Smooth muscle cell (in vitro differentiated cells): ENCODE measurements around the gene USP2. TPM values are rescaled to one million over a fixed set of nuclear protein-coding genes. Genes with fewer than 3 reads are reported as not detected.

Experiments
- DNase-seq: peaks from one replicate; lab custom pipeline; 2025; ENCODE audit not compliant: unreplicated experiment; lab: John Stamatoyannopoulos, UW
- H2AFZ ChIP-seq: fragments of 200-600 bp; sonication (generic); 2 replicates; pipeline ENCODE4 v1.6.0; 2016; ENCODE audit warnings: antibody characterized with exemption, low read depth, mild to moderate bottlenecking
- H3F3A ChIP-seq: fragments of 200-600 bp; sonication (generic); 2 replicates; pipeline ENCODE4 v1.6.0; 2017; ENCODE audit warnings: antibody characterized with exemption, low read depth
- H3K27ac ChIP-seq: fragments of 200-600 bp; sonication (generic); 2 replicates; pipeline ENCODE4 v1.5.1; 2016; ENCODE audit warnings: low read depth, mild to moderate bottlenecking
- H3K27me3 ChIP-seq: fragments of 200-600 bp; sonication (generic); 2 replicates; pipeline ENCODE4 v1.6.1; 2016; ENCODE audit warnings: low read depth, mild to moderate bottlenecking
- H3K36me3 ChIP-seq: fragments of 200-600 bp; sonication (generic); 2 replicates; pipeline ENCODE4 v1.5.1; 2016; ENCODE audit warnings: low read depth
- H3K4me1 ChIP-seq: fragments of 200-600 bp; sonication (generic); 2 replicates; pipeline ENCODE4 v1.5.1; 2016; ENCODE audit warnings: low read depth
- H3K4me2 ChIP-seq: fragments of 200-600 bp; sonication (generic); 2 replicates; pipeline ENCODE4 v1.6.0; 2016; ENCODE audit warnings: mild to moderate bottlenecking
- H3K4me3 ChIP-seq: fragments of 200-600 bp; sonication (generic); 2 replicates; pipeline ENCODE4 v1.5.1; 2016; ENCODE audit warnings: mild to moderate bottlenecking
- H3K79me2 ChIP-seq: fragments of 200-600 bp; sonication (generic); 2 replicates; pipeline ENCODE4 v1.6.0; 2016; ENCODE audit warnings: low read depth, mild to moderate bottlenecking
- H3K9ac ChIP-seq: fragments of 200-600 bp; sonication (generic); 2 replicates; pipeline ENCODE4 v1.6.0; 2016; ENCODE audit warnings: low read depth
- H3K9me3 ChIP-seq: fragments of 200-600 bp; sonication (generic); replicated peaks from 2 replicates; pipeline ENCODE4 v1.5.1; 2016; ENCODE audit warnings: low read depth
- H4K20me1 ChIP-seq: fragments of 200-600 bp; sonication (generic); 2 replicates; pipeline ENCODE4 v1.6.0; 2016; ENCODE audit warnings: low read depth
- CTCF ChIP-seq: fragments of 200-600 bp; sonication (generic); IDR thresholded peaks from 2 replicates; pipeline ENCODE4 v1.5.1; 2017; ENCODE audit warnings: borderline replicate concordance, mild to moderate bottlenecking, antibody characterized with exemption; ENCODE audit not compliant: insufficient read depth, poor library complexity, severe bottlenecking
- WGBS: methylation state at CpG from one replicate; pipeline ENCODE4 v1.1.7; 2016; ENCODE audit warnings: low lambda C conversion rate; 5-methylcytosine and 5-hydroxymethylcytosine counted together
- polyA plus RNA-seq: library from polyadenylated mRNA; unstranded; fragments of >200 nt; fragmentation: Nextera tagmentation; extraction: Ambion mirVana; gene quantifications from 2 replicates; pipeline ENCODE4 v1.2.1, GENCODE V29; 2016
- total RNA-seq: library from RNA; depleted of rRNA; stranded (reverse); fragments of >200 nt; gene quantifications from 2 replicates; pipeline ENCODE4 v1.2.3, GENCODE V29; 2014

The USP2 gene
- total and polyA plus RNA-seq, 2 experiments from 2014 or later, result 0.25 to 1.4 TPM

GRCh38 chr11:119330237-119330636 lies 51.3 kb downstream of the USP2 start:
- no peaks in the 10 kb centered on the region for H3K27me3 ChIP-seq
- no peaks in the 10 kb centered on the region for H4K20me1 ChIP-seq
- H3K4me1 ChIP-seq, result peaks cover 17% of the 10 kb centered on the region
- H3K9me3 ChIP-seq, result no peaks in the 10 kb centered on the region
- no peak for DNase-seq
- no peak overlapping the region for H3K4me2 ChIP-seq
- no peak overlapping the region for H3K4me3 ChIP-seq
- no peak overlapping the region for H2AFZ ChIP-seq
- no peaks in the 10 kb centered on the region for H3F3A ChIP-seq
- peaks cover 7% of the 10 kb centered on the region for H3K79me2 ChIP-seq
- H3K36me3 ChIP-seq, result no peaks in the 10 kb centered on the region
- 70% methylated on average over 1 of the region's 1 CpG for WGBS
- no peak overlapping the region for H3K9ac ChIP-seq
- no peak for TF ChIP-seq CTCF
- no peak overlapping the region for H3K27ac ChIP-seq

- H2AFZ ChIP-seq, result no peak overlapping the region
- H3K4me3 ChIP-seq, result no peak overlapping the region
- no peak overlapping the region for H3K4me2 ChIP-seq
- H3K4me1 ChIP-seq, result peaks cover 13% of the 10 kb centered on the region
- no peak for DNase-seq
- 90% methylated on average over 2 of the region's 2 CpGs for WGBS
- no peaks in the 10 kb centered on the region for H3F3A ChIP-seq
- H3K27ac ChIP-seq, result no peak overlapping the region
- H3K79me2 ChIP-seq, result no peaks in the 10 kb centered on the region
- no peak for TF ChIP-seq CTCF
- no peaks in the 10 kb centered on the region for H3K36me3 ChIP-seq
- no peaks in the 10 kb centered on the region for H3K9me3 ChIP-seq
- no peaks in the 10 kb centered on the region for H3K27me3 ChIP-seq
- H4K20me1 ChIP-seq, result no peaks in the 10 kb centered on the region
- H3K9ac ChIP-seq, result no peak overlapping the region
Observed at GRCh38 chr11:119329320-119329719, 52.2 kb downstream of the USP2 start.

DNA sequence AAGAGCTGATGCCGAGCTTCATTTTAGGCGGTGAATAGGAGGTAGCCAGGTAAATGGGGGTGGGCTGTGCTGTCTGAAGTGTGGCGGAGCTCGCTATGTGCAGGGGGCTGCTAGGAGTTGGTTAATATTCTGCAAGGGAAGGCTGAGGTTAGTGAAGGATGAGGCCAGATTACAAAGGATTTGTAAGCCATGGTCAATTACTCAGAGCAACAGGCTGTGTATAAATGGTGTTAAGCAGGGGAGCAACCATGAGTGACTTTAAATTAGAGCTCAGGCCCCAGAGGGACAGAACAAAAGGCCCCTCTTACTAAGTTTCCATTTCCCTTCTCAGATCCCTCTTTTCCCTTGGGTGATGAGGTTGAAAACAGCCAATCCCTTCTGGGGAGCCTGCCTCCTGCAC lies 57.3 kb downstream of the USP2 start:
- Histone ChIP-seq H3K27me3 (no peaks in the 10 kb centered on the region), H3K79me2 (no peaks in the 10 kb centered on the region), H3K4me2 (no peak overlapping the region), H3F3A (peaks cover 28% of the 10 kb centered on the region), H3K4me3 (no peak overlapping the region), H4K20me1 (no peaks in the 10 kb centered on the region), H2AFZ (no peak overlapping the region), H3K36me3 (no peaks in the 10 kb centered on the region), H3K27ac (no peak overlapping the region), H3K9me3 (no peaks in the 10 kb centered on the region), H3K4me1 (peaks cover 23% of the 10 kb centered on the region), H3K9ac (no peak overlapping the region)
- 78% methylated on average over 4 of the region's 4 CpGs for WGBS
- no peak for TF ChIP-seq CTCF
- no peak for DNase-seq

DNA sequence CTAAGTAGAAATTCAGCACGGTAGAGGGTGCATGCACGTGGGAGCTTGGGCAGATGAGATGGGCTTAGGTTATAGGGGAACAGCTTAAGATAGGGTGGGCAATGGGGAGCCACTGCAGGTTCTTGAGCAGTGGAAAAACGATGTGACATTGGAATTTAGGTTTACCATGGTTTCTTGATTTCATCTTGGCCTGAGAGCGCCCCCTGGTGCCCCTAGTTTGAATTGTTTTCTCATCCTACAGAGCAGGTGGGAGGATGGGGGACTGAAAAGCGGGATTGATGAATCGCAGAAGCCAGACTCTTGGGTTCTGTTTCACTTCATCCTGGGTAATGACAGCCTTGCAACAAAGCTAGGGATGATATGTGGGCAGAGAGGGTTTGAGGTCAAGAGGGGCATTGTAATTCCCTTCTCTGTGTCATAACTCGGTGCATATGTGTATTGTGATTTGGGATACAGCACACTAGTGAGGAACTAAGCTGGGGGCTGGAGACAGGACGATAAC lies 57.9 kb downstream of the USP2 start:
- Histone ChIP-seq H3K27me3 (no peaks in the 10 kb centered on the region), H3K4me3 (no peak overlapping the region), H3K9me3 (no peaks in the 10 kb centered on the region), H3K4me2 (no peak overlapping the region), H3K36me3 (no peaks in the 10 kb centered on the region), H3K27ac (no peak overlapping the region), H4K20me1 (no peaks in the 10 kb centered on the region), H3F3A (peaks cover 30% of the 10 kb centered on the region), H3K4me1 (peaks cover 29% of the 10 kb centered on the region), H3K9ac (no peak overlapping the region), H2AFZ (no peak overlapping the region), H3K79me2 (no peaks in the 10 kb centered on the region)
- 27% methylated on average over 8 of the region's 8 CpGs for WGBS
- DNase-seq, result peak; percentile 42
- peak; percentile 73 for TF ChIP-seq CTCF
